WTC11 (cell line): Measurements from ENCODE around the gene CATSPERB. TPM values are rescaled to one million over a fixed set of nuclear protein-coding genes. Genes with fewer than 3 reads are reported as not detected.

Source experiments
- ATAC-seq: fragments of 200-7000 bp; cut with Tn5 transposase; 2 replicates; pipeline ENCODE4 v1.10.0; 2021; ENCODE audit warnings: mild to moderate bottlenecking, moderate library complexity
- CTCF ChIA-PET: fragments of 300-600 bp; sonication (Branson Sonifier 250); formaldehyde crosslinking; loops from one replicate; lab custom pipeline; 2021; ENCODE audit warnings: antibody characterized with exemption; lab: Charles Lee
- POLR2A ChIA-PET: fragments of 350-600 bp; sonication (Branson Sonifier 250); formaldehyde crosslinking; loops from one replicate; lab custom pipeline; 2021; ENCODE audit warnings: antibody characterized with exemption; lab: Charles Lee
- DNase-seq: peaks from one replicate; pipeline ENCODE4 v3.0.0; 2021; ENCODE audit warnings: low spot score
- H3K27ac Mint-ChIP-seq: 2 replicates; pipeline ENCODE4 v1.8.0; 2021; ENCODE audit warnings: mixed read lengths
- H3K27me3 Mint-ChIP-seq: 2 replicates; pipeline ENCODE4 v1.8.0; 2021; ENCODE audit warnings: low read depth, mild to moderate bottlenecking, moderate library complexity, mixed read lengths
- H3K36me3 Mint-ChIP-seq: 2 replicates; pipeline ENCODE4 v1.8.0; 2021; ENCODE audit warnings: mixed read lengths
- H3K4me1 Mint-ChIP-seq: 2 replicates; pipeline ENCODE4 v1.8.0; 2022; ENCODE audit warnings: mixed read lengths
- H3K4me3 Mint-ChIP-seq: 2 replicates; pipeline ENCODE4 v1.8.0; 2021; ENCODE audit warnings: mild to moderate bottlenecking, moderate library complexity, mixed read lengths
- H3K9me3 Mint-ChIP-seq: 2 replicates; pipeline ENCODE4 v1.8.0; 2021; ENCODE audit warnings: mixed read lengths
- AFF4 ChIP-seq: sonication (generic); formaldehyde crosslinking; IDR thresholded peaks from 2 replicates; pipeline ENCODE4 v1.8.1; 2023; ENCODE audit warnings: mild to moderate bottlenecking, missing genetic modification reagents, borderline replicate concordance
- CDX4 ChIP-seq: fragments of 250-450 bp; sonication (Bioruptor Pico); IDR thresholded peaks from 2 replicates; pipeline ENCODE4 v1.9.0; 2021; ENCODE audit warnings: moderate library complexity, mild to moderate bottlenecking, inconsistent platforms, borderline replicate concordance
- CTCF ChIP-seq: fragments of 200-600 bp; IDR thresholded peaks from 2 replicates; pipeline ENCODE4 v1.8.0; 2022; ENCODE audit warnings: antibody characterized with exemption
- E2F4 ChIP-seq: sonication (generic); formaldehyde crosslinking; IDR thresholded peaks from 2 replicates; pipeline ENCODE4 v1.8.1; 2022; ENCODE audit warnings: low read depth, mild to moderate bottlenecking, moderate library complexity, missing genetic modification reagents, borderline replicate concordance
- FOXJ3 ChIP-seq: sonication (generic); formaldehyde crosslinking; IDR thresholded peaks from 2 replicates; pipeline ENCODE4 v1.9.0; 2021; ENCODE audit warnings: missing genetic modification reagents, mild to moderate bottlenecking, borderline replicate concordance
- HMGA2 ChIP-seq: fragments of 250-450 bp; sonication (Bioruptor Pico); IDR thresholded peaks from 2 replicates; pipeline ENCODE4 v1.4.0; 2021; ENCODE audit warnings: mild to moderate bottlenecking, moderate library complexity
- MLX ChIP-seq: sonication (generic); formaldehyde crosslinking; IDR thresholded peaks from 2 replicates; pipeline ENCODE4 v1.8.1; 2023; ENCODE audit warnings: mild to moderate bottlenecking, missing genetic modification reagents, moderate library complexity
- PRDM15 ChIP-seq: sonication (generic); formaldehyde crosslinking; IDR thresholded peaks from 2 replicates; pipeline ENCODE4 v1.8.0; 2022; ENCODE audit warnings: missing genetic modification reagents
- PRRX2 ChIP-seq: fragments of 250-450 bp; sonication (Bioruptor Pico); IDR thresholded peaks from 2 replicates; pipeline ENCODE4 v1.8.0; 2021; ENCODE audit warnings: mild to moderate bottlenecking
- SOX15 ChIP-seq: fragments of 250-450 bp; sonication (Bioruptor Pico); IDR thresholded peaks from 2 replicates; pipeline ENCODE4 v1.9.0; 2021; ENCODE audit warnings: mild to moderate bottlenecking
- ZNF317 ChIP-seq: sonication (generic); formaldehyde crosslinking; IDR thresholded peaks from 2 replicates; pipeline ENCODE4 v1.8.1; 2023; ENCODE audit warnings: low read depth, mild to moderate bottlenecking, moderate library complexity, missing genetic modification reagents, borderline replicate concordance
- total RNA-seq: library from RNA; stranded (reverse); gene quantifications from 3 replicates; pipeline ENCODE4 v1.2.3, GENCODE V29; 2021

The CATSPERB gene
- total RNA-seq, 1 experiment from 2014 or later, result 0.11 TPM

- TF ChIP-seq AFF4 (no peak), PRDM15 (CRISPR knock-in tag) (no peak)
Observed at GRCh38 chr14:91653451-91653850, 78.4 kb downstream of the CATSPERB start (continued).

GRCh38 chr14:91649930-91650329 is 82.0 kb downstream of the CATSPERB start:
- CTCF ChIA-PET, result interaction anchor here (0.6 to 1.5 kb wide), 8 partner anchors 181 to 347 kb away, joined by 3 to 16 read pairs (median 4); no protein-coding TSS in a partner anchor
- no peak overlapping the region for H3K4me3 Mint-ChIP-seq
- no peaks in the 10 kb centered on the region for H3K36me3 Mint-ChIP-seq
- H3K4me1 Mint-ChIP-seq, result peaks cover 6% of the 10 kb centered on the region
- peaks cover 5% of the 10 kb centered on the region; the same call in 1 of the 2 replicates for H3K9me3 Mint-ChIP-seq
- H3K27ac Mint-ChIP-seq, result no peak overlapping the region
- DNase-seq, result no peak
- POLR2A ChIA-PET, result no interaction called here
- TF ChIP-seq CTCF, result peak; percentile 25; the same call in 1 of the 2 replicates
- TF ChIP-seq E2F4 (CRISPR knock-in tag), result no peak
- TF ChIP-seq FOXJ3 (CRISPR knock-in tag), result no peak
- TF ChIP-seq SOX15 (CRISPR knock-in tag), result no peak
- no peak for TF ChIP-seq CDX4 (CRISPR knock-in tag)
- no peak for TF ChIP-seq PRRX2 (CRISPR knock-in tag)
- no peak for TF ChIP-seq ZNF317 (CRISPR knock-in tag)
- no peak for TF ChIP-seq MLX (CRISPR knock-in tag)
- no peak for TF ChIP-seq HMGA2 (CRISPR knock-in tag)
- TF ChIP-seq, all 79 proteins: peak for 1
- H3K27me3 Mint-ChIP-seq, result no peaks in the 10 kb centered on the region; the same call in 1 of the 2 replicates
- ATAC-seq, result 0 out of 2 replicates have a peak, but pooled peaks have one; percentile 38
